Liver (tissue), 9 donors: ENCODE data around the gene CDRT15. TPM values are rescaled to one million over a fixed set of nuclear protein-coding genes. Genes with fewer than 3 reads are reported as not detected.

Experiments
- DNase-seq: peaks from one replicate; pipeline ENCODE4 v3.0.0-alpha.2; 2017; ENCODE audit warnings: low spot score
- H3K27ac ChIP-seq, 2 donors: one replicate each; pipeline ENCODE4 v1.7.0; 2013; ENCODE audit warnings: inconsistent platforms in 2 of 2, low read length in 2 of 2, control low read depth in 1 of 2, low read depth in 1 of 2, mild to moderate bottlenecking in 1 of 2
- H3K27me3 ChIP-seq, 4 donors: one replicate each; pipeline versions ENCODE4 v1.6.1 to v1.7.0; 2013; ENCODE audit warnings: low read length in 3 of 4, inconsistent platforms in 1 of 4, mild to moderate bottlenecking in 1 of 4, moderate library complexity in 1 of 4; ENCODE audit not compliant: control insufficient read depth in 4 of 4, insufficient read depth in 4 of 4
- H3K36me3 ChIP-seq, 4 donors: one replicate each; pipeline versions ENCODE4 v1.6.1 to v1.7.0; 2013; ENCODE audit warnings: low read length in 3 of 4, mild to moderate bottlenecking in 3 of 4, low read depth in 1 of 4, moderate library complexity in 1 of 4; ENCODE audit not compliant: control insufficient read depth in 4 of 4, insufficient read depth in 3 of 4
- H3K4me1 ChIP-seq, 4 donors: one replicate each; pipeline versions ENCODE4 v1.6.1 to v1.7.0; 2013; ENCODE audit warnings: low read length in 3 of 4, mild to moderate bottlenecking in 3 of 4, moderate library complexity in 1 of 4; ENCODE audit not compliant: control insufficient read depth in 4 of 4, insufficient read depth in 4 of 4
- H3K4me3 ChIP-seq, 3 donors: one replicate each; pipeline versions ENCODE4 v1.6.1 to v1.7.0; 2013; ENCODE audit warnings: low read length in 3 of 3, control low read depth in 1 of 3, low read depth in 1 of 3, mild to moderate bottlenecking in 1 of 3
- H3K9ac ChIP-seq, 2 donors: one replicate each; pipeline ENCODE4 v1.7.0; 2013; ENCODE audit warnings: low read length in 2 of 2, mild to moderate bottlenecking in 2 of 2, moderate library complexity in 2 of 2, control low read depth in 1 of 2, low read depth in 1 of 2
- H3K9me3 ChIP-seq, 4 donors: one replicate each; pipeline versions ENCODE4 v1.6.1 to v1.7.0; 2013; ENCODE audit warnings: low read length in 3 of 4; ENCODE audit not compliant: control insufficient read depth in 4 of 4
- ATF3 ChIP-seq: IDR thresholded peaks from 2 replicates; pipeline ENCODE4 v1.6.1; 2016; ENCODE audit warnings: antibody characterized with exemption
- CTCF ChIP-seq: fragments of 150-350 bp; IDR thresholded peaks from 2 replicates; pipeline ENCODE4 v1.5.1; 2017; ENCODE audit warnings: improper control_type of control experiment, low read depth, low read length; ENCODE audit not compliant: missing input control
- EGR1 ChIP-seq, 2 donors: IDR thresholded peaks; 2 replicates each; pipeline ENCODE4 v1.6.1; 2016 to 2018; ENCODE audit warnings: antibody characterized with exemption in 2 of 2, low read depth in 2 of 2
- FOXA1 ChIP-seq: IDR thresholded peaks from 2 replicates; pipeline ENCODE4 v1.6.1; 2016; ENCODE audit warnings: antibody characterized with exemption
- FOXA2 ChIP-seq: IDR thresholded peaks from 2 replicates; pipeline ENCODE4 v1.6.1; 2016; ENCODE audit warnings: antibody characterized with exemption
- HNF4A ChIP-seq, 2 donors: conservative IDR thresholded peaks; 2 replicates each; pipeline ENCODE4 v1.6.1; 2016; ENCODE audit warnings: antibody characterized with exemption in 2 of 2, mild to moderate bottlenecking in 2 of 2
- HNF4G ChIP-seq: IDR thresholded peaks from 2 replicates; pipeline ENCODE4 v1.6.1; 2016; ENCODE audit warnings: antibody characterized with exemption
- JUND ChIP-seq, 2 donors: IDR thresholded peaks; 2 replicates each; pipeline ENCODE4 v1.6.1; 2016; ENCODE audit warnings: antibody characterized with exemption in 2 of 2
- MAX ChIP-seq: IDR thresholded peaks from 2 replicates; pipeline ENCODE4 v1.6.1; 2016; ENCODE audit warnings: antibody characterized with exemption
- RAD21 ChIP-seq, 2 donors: IDR thresholded peaks; 2 replicates each; pipeline ENCODE4 v1.6.1; 2016; ENCODE audit warnings: antibody characterized with exemption in 2 of 2, mild to moderate bottlenecking in 2 of 2
- RXRA ChIP-seq, 2 donors: IDR thresholded peaks; 2 replicates each; pipeline ENCODE4 v1.6.1; 2017 to 2018; ENCODE audit warnings: antibody characterized with exemption in 2 of 2, mild to moderate bottlenecking in 1 of 2
- SP1 ChIP-seq: IDR thresholded peaks from 2 replicates; pipeline ENCODE4 v1.6.1; 2018; ENCODE audit warnings: antibody characterized with exemption, mild to moderate bottlenecking
- TAF1 ChIP-seq: conservative IDR thresholded peaks from 2 replicates; pipeline ENCODE4 v1.6.1; 2016; ENCODE audit warnings: antibody characterized with exemption, mild to moderate bottlenecking
- YY1 ChIP-seq: IDR thresholded peaks from 2 replicates; pipeline ENCODE4 v1.6.1; 2016; ENCODE audit warnings: antibody characterized with exemption, mild to moderate bottlenecking
- WGBS: extraction: QIAGEN DNeasy Blood & Tissue Kit; methylation state at CpG from one replicate; pipeline ENCODE4 v1.1.7; 2013; 5-methylcytosine and 5-hydroxymethylcytosine counted together
- polyA plus RNA-seq, 2 donors: library from polyadenylated mRNA; stranded (reverse) in 1 of 2; unstranded in 1 of 2; fragments of 200-250 nt in 1 of 2; fragments of >200 nt in 1 of 2; fragmentation: Nextera tagmentation in 1 of 2; extraction: Ambion mirVana in 1 of 2; gene quantifications; one replicate each; pipeline versions ENCODE4 v1.2.1 to v1.2.3, GENCODE V29; 2013 to 2015
- total RNA-seq, 2 donors: library from RNA; depleted of rRNA; stranded (reverse); fragments of >200 nt; gene quantifications; one replicate each; pipeline ENCODE4 v1.2.3, GENCODE V29; 2014
- TF ChIP-seq, protein P1 (sequence below): IDR thresholded peaks from 2 replicates; pipeline ENCODE4 v1.6.1; 2016; ENCODE audit warnings: antibody characterized with exemption
- donor health status: healthy.
- donor health status: healthy.
- donor health status: healthy.
- donor health status: healthy.
- donor health status: healthy.

Gene CDRT15
- total and polyA plus RNA-seq, 4 donors = 0.40 TPM; not detected in 3

DNA sequence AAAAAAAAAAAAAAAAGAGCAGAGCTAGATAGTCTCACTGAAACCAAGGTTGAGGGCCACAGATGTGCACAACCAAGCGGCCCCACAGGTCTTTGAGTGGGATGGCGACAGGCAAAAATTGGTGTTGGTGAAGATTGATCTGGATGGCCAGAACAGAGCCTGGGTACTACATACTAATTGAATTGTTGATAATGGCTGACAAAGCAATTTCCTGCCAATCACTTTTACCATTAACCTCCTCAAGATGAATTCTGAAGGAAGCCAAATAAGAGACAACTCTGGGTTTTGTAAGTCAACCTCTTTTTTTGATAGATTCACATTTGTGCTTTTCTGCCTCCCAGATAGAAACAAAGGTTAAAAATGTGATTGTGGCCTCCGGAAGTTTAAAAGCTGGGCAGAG lies 44.9 kb upstream of the CDRT15 start:
- no peak for DNase-seq
- Histone ChIP-seq H3K36me3 (no peaks in the 10 kb centered on the region), H3K27ac (no peak overlapping the region), H3K9ac (no peak overlapping the region), H3K4me3 (no peak overlapping the region), H3K27me3 (peaks cover 0 to 5% (median 0%) of the 10 kb centered on the region in 4 donors), H3K4me1 (peaks cover under 1 to 8% (median 4%) of the 10 kb centered on the region in 4 donors), H3K9me3 (no peaks in the 10 kb centered on the region)
- no peak for TF ChIP-seq ATF3
- TF ChIP-seq FOXA2 = no peak
- no peak for TF ChIP-seq CTCF
- no peak for TF ChIP-seq RXRA (IDR thresholded peaks at IDR 0.05)
- TF ChIP-seq HNF4G = no peak
- no peak for TF ChIP-seq SP1
- no peak for TF ChIP-seq TAF1
- no peak for TF ChIP-seq YY1
- TF ChIP-seq FOXA1 = no peak
- no peak for TF ChIP-seq EGR1 (IDR thresholded peaks at IDR 0.05; ENCODE audit: low read depth in 2 of 2)
- no peak for TF ChIP-seq RAD21 (IDR thresholded peaks at IDR 0.05)
- TF ChIP-seq, protein P1, sequence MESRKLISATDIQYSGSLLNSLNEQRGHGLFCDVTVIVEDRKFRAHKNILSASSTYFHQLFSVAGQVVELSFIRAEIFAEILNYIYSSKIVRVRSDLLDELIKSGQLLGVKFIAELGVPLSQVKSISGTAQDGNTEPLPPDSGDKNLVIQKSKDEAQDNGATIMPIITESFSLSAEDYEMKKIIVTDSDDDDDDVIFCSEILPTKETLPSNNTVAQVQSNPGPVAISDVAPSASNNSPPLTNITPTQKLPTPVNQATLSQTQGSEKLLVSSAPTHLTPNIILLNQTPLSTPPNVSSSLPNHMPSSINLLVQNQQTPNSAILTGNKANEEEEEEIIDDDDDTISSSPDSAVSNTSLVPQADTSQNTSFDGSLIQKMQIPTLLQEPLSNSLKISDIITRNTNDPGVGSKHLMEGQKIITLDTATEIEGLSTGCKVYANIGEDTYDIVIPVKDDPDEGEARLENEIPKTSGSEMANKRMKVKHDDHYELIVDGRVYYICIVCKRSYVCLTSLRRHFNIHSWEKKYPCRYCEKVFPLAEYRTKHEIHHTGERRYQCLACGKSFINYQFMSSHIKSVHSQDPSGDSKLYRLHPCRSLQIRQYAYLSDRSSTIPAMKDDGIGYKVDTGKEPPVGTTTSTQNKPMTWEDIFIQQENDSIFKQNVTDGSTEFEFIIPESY = no peak
- no peak for TF ChIP-seq HNF4A (conservative IDR thresholded peaks at IDR 0.05)
- WGBS = 80% methylated on average over 3 of the region's 3 CpGs

DNA sequence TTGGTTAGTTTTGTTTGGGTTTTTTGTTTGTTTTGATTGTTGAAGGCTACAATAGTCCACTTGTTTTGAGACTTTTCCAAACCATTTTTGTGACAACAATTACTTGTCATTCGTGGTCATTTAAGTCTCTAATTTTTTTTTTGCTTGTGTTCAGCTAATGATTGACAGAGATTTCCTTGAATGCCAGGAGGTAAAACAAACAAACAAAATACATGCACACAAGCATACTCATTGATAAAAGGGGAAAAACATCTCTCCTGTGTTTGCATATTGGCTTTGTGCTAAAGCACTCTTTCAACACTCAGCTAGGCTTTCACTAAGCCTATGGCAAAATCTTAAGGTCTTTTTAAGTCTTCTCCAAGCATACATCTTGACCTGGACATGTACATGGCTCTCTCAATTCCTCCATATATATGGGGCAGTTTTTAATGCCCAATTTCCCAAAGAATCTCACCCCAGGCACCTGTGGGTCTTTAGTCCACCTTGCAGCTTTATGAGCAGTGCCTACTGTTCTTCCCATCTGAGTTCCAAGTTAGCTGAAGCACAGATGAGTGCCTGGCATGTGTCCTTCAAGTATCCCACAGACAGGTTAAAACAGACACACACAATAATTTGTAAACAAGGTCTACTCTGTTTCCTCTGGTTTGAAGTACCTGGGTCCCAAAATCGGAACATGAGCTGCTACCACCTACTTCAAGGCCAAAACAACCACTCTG lies 40.0 kb upstream of the CDRT15 start:
- 48% methylated on average over 2 of the region's 2 CpGs for WGBS

More for the DNA sequence above, 40.0 kb upstream of the CDRT15 start:
- H3K4me3 ChIP-seq = no peak overlapping the region
- no peaks in the 10 kb centered on the region for H3K9me3 ChIP-seq
- peaks cover 0 to 4% (median 0%) of the 10 kb centered on the region in 4 donors for H3K27me3 ChIP-seq
- H3K36me3 ChIP-seq = no peaks in the 10 kb centered on the region
- no peak overlapping the region for H3K27ac ChIP-seq
- no peak overlapping the region for H3K9ac ChIP-seq
- no peak for DNase-seq
- H3K4me1 ChIP-seq = peaks cover 2 to 12% (median 4%) of the 10 kb centered on the region in 4 donors
- no peak for TF ChIP-seq JUND (IDR thresholded peaks at IDR 0.05)
- TF ChIP-seq MAX = no peak
- peak in 1 of 2 donors; percentile 9 for TF ChIP-seq RAD21 (IDR thresholded peaks at IDR 0.05)
- TF ChIP-seq HNF4A (conservative IDR thresholded peaks at IDR 0.05) = peak in 1 of 2 donors; percentile 27
- TF ChIP-seq SP1 = peak; percentile 29
